ENCODE measurements around the gene BNIP1. TPM values are rescaled to one million over a fixed set of nuclear protein-coding genes. Genes with fewer than 3 reads are reported as not detected.

The BNIP1 gene
- total RNA-seq, 4 donors from 2014 or later, result 6.1 to 11.5 (median 6.8) TPM

DNA sequence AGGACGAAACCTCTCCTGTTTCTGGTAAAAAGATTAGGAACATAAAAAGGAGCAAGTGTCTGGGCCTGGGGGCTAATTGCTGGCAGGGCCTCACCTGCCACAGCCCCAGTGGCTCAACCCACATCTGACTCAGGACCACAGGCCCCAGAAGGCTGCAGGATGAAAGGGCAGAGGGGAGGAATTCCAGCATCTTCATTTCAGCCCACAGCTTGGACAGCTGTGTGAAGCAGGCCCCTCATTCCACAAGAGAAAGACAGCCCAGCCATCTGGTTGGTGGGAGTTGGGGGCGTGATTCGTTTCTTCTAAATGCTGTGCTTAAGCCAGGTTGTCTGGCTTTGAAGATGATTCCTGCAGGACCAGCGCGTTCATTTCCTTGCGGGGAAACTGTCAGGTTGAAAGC, 61.6 kb downstream of the BNIP1 start:
- Histone ChIP-seq H3K27ac (no peak overlapping the region), H3K27me3 (peaks cover 82% of the 10 kb centered on the region), H3K4me3 (no peak overlapping the region), H3K9me3 (no peaks in the 10 kb centered on the region), H3K4me1 (no peaks in the 10 kb centered on the region), H3K36me3 (no peaks in the 10 kb centered on the region)
- no peak for ATAC-seq
- WGBS, 2 donors (ENCODE audit: low coverage in 1 of 2), result 20% methylated on average over 1 of the region's 6 CpGs; no CpG with 5 or more reads in 1 of the 2 donors
- TF ChIP-seq EP300 (IDR thresholded peaks at IDR 0.05) (no peak), POLR2AphosphoS5 (IDR thresholded peaks at IDR 0.05) (no peak), POLR2A (IDR thresholded peaks at IDR 0.05) (no peak)
- TF ChIP-seq, protein P1, sequence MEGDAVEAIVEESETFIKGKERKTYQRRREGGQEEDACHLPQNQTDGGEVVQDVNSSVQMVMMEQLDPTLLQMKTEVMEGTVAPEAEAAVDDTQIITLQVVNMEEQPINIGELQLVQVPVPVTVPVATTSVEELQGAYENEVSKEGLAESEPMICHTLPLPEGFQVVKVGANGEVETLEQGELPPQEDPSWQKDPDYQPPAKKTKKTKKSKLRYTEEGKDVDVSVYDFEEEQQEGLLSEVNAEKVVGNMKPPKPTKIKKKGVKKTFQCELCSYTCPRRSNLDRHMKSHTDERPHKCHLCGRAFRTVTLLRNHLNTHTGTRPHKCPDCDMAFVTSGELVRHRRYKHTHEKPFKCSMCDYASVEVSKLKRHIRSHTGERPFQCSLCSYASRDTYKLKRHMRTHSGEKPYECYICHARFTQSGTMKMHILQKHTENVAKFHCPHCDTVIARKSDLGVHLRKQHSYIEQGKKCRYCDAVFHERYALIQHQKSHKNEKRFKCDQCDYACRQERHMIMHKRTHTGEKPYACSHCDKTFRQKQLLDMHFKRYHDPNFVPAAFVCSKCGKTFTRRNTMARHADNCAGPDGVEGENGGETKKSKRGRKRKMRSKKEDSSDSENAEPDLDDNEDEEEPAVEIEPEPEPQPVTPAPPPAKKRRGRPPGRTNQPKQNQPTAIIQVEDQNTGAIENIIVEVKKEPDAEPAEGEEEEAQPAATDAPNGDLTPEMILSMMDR (IDR thresholded peaks at IDR 0.05), result no peak

DNA sequence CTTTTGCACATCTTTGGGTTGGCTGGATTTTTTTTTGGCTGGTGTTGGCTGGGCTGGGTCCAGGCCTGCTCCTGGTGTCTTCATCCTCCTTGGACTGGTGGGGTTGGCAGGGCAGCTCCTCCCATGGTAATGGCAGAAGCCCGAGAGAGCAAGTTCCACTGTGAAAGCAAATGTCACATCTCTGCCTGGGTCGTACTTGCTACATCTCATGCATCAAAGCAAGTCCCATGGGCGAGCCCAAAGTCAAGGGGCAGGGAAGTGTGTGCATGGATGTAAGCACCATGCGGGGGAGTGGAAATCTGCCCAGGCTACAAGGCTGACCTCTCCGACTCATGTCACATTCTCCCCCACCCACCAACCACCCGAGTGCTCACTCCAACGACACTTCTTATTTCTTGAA, 64.0 kb downstream of the BNIP1 start:
- H3K9me3 ChIP-seq, result no peaks in the 10 kb centered on the region
- no peaks in the 10 kb centered on the region for H3K36me3 ChIP-seq
- peaks cover 69% of the 10 kb centered on the region for H3K27me3 ChIP-seq
- no peak overlapping the region for H3K4me3 ChIP-seq
- TF ChIP-seq POLR2A (IDR thresholded peaks at IDR 0.05), result no peak
- TF ChIP-seq POLR2AphosphoS5 (IDR thresholded peaks at IDR 0.05), result no peak
- TF ChIP-seq, protein P1 (IDR thresholded peaks at IDR 0.05), result no peak
- no peak for TF ChIP-seq EP300 (IDR thresholded peaks at IDR 0.05)
- 87% methylated on average over 6 of the region's 7 CpGs; no CpG with 5 or more reads in 1 of the 2 donors for WGBS, 2 donors (ENCODE audit: low coverage in 1 of 2)
- H3K27ac ChIP-seq, result no peak overlapping the region
- no peak for ATAC-seq
- no peaks in the 10 kb centered on the region for H3K4me1 ChIP-seq

DNA sequence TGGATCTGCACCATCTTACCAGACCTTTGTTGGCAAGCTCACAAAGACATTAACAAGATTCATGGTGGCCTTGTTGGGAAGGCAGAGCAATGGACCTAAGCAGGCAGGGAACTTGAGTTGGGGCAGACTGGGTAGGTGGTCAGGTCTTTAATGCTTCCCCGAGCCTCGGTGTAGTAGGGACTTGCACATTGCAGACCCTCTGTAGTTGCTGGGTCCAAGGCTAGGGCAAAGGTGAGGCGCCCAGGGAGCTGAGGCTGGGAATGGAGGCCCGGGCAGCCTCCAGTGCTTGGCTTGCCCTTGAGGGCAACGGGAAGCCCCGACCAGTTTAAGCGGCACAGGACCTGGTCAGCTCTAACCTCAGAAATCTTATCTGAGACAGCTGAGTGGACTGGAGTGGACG, 66.5 kb downstream of the BNIP1 start:
- Histone ChIP-seq H3K4me3 (no peak overlapping the region), H3K27ac (no peak overlapping the region), H3K4me1 (no peaks in the 10 kb centered on the region), H3K36me3 (no peaks in the 10 kb centered on the region), H3K9me3 (no peaks in the 10 kb centered on the region), H3K27me3 (peaks cover 53% of the 10 kb centered on the region)
- WGBS, 2 donors (ENCODE audit: low coverage in 1 of 2), result 70% methylated on average over 4 of the region's 8 CpGs; no CpG with 5 or more reads in 1 of the 2 donors
- ATAC-seq, result no peak
- no peak for TF ChIP-seq POLR2AphosphoS5 (IDR thresholded peaks at IDR 0.05)
- no peak for TF ChIP-seq POLR2A (IDR thresholded peaks at IDR 0.05)
- TF ChIP-seq, protein P1 (IDR thresholded peaks at IDR 0.05), result no peak
- no peak for TF ChIP-seq EP300 (IDR thresholded peaks at IDR 0.05)

DNA sequence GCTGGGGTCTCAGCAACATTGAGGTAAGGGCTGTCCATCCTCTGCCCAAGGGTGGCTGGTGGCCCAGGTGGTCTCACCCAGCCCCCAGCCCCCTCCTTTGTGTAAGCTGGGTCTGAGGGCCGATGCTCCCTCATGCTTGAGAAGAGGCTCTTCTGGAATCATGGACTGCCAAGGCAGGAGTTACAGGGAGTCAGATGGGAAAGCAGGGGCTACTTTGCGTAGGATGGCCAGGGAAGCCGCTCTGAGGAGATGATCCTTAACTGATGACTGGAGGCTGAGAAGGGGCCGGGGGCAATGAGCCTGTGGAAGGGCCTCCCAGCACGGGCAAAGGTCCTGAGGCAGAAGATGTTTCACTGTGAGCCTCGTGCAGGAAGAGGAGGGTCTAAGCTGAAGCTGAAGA, 67.0 kb downstream of the BNIP1 start:
- no peaks in the 10 kb centered on the region for H3K9me3 ChIP-seq
- no peaks in the 10 kb centered on the region for H3K36me3 ChIP-seq
- H3K27ac ChIP-seq, result no peak overlapping the region
- peaks cover 52% of the 10 kb centered on the region for H3K27me3 ChIP-seq
- TF ChIP-seq EP300 (IDR thresholded peaks at IDR 0.05) (no peak), POLR2A (IDR thresholded peaks at IDR 0.05) (no peak), POLR2AphosphoS5 (IDR thresholded peaks at IDR 0.05) (no peak)
- TF ChIP-seq, protein P1 (IDR thresholded peaks at IDR 0.05), result no peak
- ATAC-seq, result no peak
- no peaks in the 10 kb centered on the region for H3K4me1 ChIP-seq
- no peak overlapping the region for H3K4me3 ChIP-seq
- 61 to 73% methylated on average over 2 to 3 of the region's 6 CpGs for WGBS, 2 donors (ENCODE audit: low coverage in 1 of 2)

DNA sequence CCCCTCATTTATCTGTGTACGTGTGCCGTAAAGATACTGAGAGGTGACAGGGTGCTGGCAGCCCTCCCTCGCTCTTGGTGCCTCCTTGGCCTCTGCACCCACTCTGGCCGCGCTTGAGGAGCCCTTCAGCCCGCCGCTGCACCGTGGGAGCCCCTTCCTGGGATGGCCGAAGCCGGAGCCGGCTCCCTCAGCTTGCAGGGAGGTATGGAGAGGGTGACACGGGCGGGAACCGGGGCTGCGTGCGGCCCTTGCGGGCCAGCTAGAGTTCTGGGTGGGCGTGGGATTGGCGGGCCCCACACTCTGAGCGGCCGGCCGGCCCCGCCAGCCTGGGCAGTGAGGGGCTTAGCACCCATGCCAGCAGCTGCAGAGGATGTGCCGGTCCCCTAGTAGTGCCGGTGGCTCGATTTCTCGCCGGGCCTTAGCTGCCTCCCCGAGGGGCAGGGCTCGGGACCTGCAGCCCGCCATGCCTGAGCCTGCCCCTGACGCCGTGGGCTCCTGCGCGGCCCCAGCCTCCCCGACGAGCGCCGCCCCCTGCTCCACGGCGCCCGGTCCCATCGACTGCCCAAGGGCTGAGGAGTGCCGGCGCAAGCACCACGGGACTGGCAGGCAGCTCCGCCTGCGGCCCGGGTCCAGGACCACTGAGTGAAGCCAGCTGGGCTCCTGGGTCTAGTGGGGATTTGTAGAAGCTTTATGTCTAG, 69.1 kb downstream of the BNIP1 start:
- Histone ChIP-seq H3K4me1 (no peaks in the 10 kb centered on the region), H3K27me3 (peaks cover 43% of the 10 kb centered on the region), H3K27ac (no peak overlapping the region), H3K4me3 (no peak overlapping the region), H3K36me3 (no peaks in the 10 kb centered on the region), H3K9me3 (no peaks in the 10 kb centered on the region)
- no peak for ATAC-seq
- TF ChIP-seq POLR2A (IDR thresholded peaks at IDR 0.05), result no peak
- TF ChIP-seq POLR2AphosphoS5 (IDR thresholded peaks at IDR 0.05), result no peak
- TF ChIP-seq, protein P1 (IDR thresholded peaks at IDR 0.05), result no peak
- no peak for TF ChIP-seq EP300 (IDR thresholded peaks at IDR 0.05)
- WGBS, 2 donors (ENCODE audit: low coverage in 1 of 2), result 60% methylated on average over 1 of the region's 49 CpGs; no CpG with 5 or more reads in 1 of the 2 donors

Data from gastroesophageal sphincter (tissue), 4 donors.